GM18858 (cell line): ENCODE data around the gene PDLIM7.

ENCODE experiments used
- ATAC-seq: cut with Tn5 transposase; IDR thresholded peaks from one replicate; pipeline ENCODE4 v1.9.1; 2021; ENCODE audit not compliant: unreplicated experiment

PDLIM7 gene

DNA sequence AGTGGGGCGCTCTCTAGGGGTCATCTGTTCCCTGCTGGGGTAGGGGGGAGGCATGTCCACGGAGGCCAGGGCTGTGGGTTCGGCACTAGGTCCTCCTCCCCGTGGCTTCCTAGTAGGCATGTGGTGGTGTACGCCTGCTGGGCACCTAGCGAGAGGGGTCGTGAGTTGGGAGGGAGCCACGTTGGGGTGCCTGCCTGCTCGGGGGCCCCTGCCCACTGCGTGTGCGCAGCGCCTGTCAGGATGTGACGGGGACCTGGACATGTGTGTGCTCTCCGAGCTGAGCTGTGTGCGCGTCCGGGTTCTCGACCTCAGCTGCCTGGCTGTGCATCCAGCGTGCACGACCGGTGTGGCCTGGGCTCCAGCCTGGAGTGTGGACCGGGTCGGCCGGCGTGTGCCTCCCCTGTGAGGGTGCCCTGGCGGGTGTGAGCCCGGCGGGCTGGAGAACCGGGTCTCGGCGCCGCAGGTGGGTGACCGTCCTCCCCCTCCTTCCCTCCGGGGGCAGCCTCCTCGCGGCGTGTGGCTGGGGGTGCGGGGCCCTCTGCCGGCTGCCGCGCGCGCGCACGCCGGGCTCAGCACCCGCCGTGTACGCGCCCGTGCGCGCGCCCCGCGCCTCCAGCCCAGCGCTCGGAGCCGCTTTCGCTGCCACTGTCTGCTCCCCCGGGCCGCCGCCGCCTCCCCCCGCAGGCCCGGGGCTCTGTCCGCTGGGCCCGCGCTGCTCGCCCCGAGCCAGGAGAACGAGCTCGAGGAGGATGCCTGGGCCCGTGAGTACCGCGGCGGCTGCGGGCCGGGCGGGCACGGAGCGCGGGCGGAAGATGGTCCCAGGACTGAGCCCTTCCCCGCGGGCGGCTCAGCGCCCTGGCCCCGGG lies 51.0 kb downstream of the PDLIM7 start, which contains the start of gene PRR7:
TSS of gene PRR7 (plus strand) at position 615 of the 866 bp plus-strand sequence. CDS start 8,254 bp downstream, outside the sequence.
- ATAC-seq, result peak; percentile 40

DNA sequence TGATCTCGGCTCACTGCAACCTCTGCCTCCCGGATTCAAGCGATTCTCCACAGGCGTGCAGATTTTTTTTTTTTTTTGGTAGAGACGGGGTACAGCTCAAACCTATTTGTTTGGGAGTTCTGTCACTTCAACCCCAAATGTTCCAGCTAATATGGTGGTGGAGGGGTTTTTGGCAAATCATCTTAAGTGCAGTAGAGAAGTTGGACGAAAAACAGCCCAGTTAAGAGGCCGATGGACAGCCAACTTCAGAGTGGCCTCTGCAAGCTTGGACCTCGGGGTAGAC lies 51.5 kb downstream of the PDLIM7 start:
- ATAC-seq, result no peak

DNA sequence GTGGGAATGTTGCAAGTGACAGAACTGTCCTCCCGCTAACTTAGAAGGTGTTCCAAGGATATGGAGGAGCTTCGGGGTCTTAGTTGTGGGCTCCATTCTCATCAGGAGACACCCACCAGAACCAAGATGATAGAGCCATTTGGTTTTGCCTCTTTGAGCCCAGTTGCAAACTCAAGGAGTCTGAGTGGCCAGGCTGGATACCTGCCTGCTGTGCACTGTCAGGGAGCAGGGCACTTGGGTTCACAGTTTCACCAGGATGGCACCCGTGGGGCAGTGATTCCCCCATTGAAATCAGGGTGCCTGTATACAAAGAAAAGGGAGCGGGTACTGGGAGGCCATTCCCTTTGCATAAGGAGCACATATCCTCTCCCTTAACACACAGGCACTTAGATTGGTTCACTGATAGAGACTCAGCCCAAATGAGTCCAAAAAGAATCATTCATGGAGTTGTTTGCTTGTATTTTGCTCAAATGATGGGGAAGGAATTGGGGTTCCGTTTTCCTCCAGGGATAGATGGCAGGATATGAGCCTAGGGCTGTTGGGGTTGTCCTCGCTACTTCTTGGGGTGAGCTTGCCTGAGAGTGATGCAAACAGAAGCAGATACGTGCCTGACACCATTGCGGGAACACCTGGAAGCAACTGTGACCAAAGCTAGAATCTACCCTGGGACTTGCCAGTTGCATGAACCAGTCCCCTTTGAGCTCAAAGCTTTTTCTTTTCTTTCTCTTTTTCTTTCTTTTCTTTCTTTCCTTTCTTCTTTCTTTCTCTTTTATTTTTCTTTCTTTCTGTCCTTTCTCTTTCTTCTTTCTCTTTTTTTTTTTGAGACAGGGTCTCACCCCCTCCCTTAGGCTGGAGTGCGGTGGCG lies 52.1 kb downstream of the PDLIM7 start:
- no peak for ATAC-seq

DNA sequence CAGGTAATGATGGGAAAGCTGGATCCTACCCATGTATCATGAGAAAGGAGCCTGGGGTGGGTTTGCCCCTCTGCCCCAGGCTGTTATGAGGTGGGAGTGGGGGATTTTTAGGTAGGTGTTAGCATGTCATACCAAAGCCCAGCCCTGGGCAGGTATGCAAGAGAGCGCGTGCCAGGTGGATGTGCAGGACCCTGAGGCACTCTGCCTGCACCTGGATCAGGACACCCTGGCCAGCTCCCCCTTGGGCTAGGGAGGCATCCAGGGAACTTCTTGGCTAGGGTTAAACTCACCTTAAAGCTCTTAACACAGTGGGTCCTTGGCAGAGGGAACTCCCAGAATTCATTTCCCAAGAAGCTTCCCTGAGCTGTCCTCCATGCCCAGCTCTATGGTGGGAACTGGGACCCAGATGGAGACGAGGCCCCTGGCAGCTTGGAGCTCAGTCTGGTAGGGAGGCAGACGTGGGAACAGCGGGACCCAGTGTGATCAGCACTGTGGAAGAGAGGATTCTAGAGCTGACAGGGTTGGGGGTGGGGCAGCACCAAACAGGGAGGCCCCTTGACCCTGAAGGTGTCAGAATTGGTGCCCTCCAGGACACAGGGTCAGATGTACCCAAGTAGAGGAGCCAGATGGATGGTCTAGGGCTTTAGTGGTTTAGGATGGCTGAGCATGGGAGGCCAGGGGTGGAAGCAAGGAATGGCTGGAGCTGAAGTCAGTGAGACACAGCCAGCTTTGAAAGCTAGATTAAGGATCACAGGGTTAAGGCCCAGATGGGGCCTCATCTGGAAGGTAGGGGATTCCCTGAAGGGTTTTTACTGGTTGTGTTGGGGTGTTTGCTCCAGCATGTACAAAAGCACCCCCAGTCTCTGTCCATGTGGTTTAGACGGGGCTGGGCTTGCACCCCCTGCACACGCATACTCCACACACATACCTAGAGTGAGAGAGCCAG lies 53.0 kb downstream of the PDLIM7 start:
- ATAC-seq, result no peak

DNA sequence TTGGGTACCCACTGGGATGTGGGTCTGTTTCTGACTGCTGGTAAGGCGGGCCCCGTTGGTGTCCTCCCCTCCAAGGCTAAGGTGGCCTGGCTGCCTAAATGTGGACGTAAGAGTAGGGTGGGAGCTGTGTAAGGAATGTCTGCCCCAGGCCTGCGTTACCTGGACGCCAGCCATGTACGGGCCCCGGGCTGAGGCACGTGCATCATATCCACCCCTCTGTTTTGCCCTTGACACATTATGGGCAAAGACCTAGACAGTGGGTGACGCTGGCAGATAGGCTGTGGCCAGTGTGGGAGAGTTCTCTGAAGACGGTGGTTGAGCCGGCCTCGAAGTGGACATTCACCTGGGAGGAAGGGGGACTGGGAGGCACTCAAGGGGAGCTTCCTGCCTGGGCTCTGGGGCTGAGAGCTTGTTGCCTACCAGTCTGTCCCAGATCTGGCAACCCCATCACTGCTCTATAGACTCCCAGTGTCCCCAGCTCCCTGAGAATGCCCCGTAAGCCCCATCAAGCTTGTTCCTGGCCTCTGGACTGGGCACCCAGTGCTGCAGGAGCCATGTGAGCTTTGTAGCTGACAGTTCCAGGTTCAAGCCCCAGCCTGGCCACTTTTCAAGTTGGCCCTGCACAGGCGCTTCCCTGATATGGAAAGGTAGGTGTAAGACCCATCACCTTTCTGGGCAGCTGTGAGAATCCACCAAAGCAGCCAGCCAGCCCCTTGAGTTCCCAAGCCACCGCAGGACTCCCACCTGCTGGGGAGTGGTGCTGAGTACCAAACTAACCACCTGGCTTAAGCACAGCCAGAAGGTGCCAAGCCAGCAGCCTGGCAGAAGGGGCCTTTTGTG lies 54.0 kb downstream of the PDLIM7 start:
- ATAC-seq, result no peak

DNA sequence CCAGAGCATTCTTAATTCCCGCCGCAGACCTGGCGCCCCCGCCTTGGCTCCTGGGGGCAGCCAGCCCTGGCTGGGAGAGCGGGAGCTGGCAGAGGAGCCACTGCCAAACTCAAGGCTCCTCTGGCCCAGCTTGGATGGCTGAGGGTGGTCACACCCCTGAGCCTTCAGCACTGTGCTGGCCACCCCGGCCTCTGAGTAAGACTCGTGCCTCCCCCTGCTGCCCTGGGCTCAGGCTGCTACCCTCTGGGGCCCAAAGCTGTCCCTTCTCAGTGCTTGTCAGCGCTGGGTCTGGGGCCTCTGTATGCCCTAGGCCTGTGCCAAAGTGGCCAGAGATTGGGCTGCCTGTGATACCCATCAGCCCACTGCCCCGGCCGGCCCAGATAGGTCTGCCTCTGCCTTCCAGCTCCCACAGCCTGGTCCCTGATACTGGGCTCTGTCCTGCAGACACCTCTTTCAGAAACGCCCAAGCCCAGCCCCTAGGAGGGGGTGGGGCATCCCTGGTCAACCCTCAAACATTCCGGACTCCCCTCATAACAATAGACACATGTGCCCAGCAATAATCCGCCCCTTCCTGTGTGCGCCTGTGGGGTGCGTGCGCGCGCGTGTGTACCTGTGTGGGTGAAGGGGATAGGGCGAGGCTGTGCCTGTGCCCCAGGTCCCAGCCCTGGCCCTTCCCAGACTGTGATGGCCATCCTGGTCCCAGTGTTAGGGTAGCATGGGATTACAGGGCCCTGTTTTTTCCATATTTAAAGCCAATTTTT lies 55.2 kb downstream of the PDLIM7 start:
- ATAC-seq, result no peak

DNA sequence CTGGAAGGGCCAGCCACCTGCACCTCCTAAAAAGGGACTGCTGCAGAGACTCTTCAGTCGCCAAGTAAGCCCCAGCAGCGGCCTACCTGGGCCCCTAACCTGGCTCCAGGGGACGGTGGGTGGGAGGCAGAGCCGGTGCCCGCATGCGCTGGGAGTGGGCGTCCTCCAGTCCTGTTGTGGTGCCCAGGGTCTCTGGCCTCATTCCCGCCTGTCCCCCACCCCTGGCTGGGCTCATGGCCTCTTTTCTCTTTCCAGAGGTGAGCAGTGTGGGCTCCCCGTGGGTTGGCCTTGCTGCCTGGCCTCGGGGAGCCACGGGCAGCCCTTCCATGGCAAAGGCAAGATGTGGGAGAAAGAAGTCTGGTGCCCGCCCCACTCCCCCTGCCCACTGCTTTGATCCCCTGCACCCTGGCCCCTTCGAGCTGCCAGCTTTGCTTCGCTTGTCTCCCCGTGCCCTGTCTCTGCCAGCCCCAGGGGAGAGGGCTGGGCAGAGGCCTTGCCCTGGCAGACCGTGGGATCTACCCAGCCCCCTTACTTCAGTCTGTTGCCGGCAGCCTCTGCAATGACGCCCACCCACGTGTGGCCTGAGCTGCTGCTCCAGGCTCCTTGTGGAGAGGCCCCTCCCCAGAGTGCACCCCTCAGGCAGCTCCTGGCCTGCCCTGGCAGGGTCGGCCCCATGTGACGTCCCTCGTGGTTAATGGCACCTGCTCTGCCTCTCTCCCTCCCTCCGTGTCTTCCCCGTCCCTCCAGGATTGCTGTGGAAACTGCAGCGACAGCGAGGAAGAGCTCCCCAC lies 56.2 kb downstream of the PDLIM7 start:
- no peak for ATAC-seq

DNA sequence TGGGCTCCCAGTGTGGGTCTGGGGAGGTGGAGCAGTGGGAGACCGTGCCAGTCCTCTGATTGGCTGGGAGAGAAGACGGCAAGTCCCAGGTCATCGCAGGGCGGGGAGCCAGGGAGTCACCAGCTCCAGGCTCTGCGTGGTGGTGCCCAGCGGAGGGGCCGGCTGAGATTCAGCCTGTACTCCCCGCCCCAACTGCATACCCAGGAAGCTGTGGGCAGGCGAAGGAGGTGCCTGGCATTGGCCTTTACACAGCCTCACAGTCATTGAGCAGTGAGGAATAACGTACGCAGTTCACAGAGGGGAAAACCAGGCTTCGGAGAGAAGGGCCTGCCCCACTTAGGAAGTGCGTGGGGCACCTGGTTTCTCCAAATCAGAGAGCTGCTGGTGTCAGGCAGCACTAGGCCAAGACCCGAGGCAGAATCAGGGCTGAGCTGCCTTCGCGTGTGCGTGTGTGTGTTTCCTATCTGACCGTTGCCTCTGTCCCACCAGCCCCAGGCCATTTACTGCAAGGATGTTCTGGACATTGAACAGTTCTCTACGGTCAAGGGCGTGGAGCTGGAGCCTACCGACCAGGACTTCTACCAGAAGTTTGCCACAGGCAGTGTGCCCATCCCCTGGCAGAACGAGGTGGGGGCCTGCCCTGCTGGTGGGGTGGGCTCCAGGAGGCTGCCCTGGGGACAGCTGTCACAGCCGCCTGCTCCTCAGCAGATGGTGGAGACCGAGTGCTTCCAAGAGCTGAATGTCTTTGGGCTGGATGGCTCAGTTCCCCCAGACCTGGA lies 57.0 kb downstream of the PDLIM7 start:
- ATAC-seq, result no peak

DNA sequence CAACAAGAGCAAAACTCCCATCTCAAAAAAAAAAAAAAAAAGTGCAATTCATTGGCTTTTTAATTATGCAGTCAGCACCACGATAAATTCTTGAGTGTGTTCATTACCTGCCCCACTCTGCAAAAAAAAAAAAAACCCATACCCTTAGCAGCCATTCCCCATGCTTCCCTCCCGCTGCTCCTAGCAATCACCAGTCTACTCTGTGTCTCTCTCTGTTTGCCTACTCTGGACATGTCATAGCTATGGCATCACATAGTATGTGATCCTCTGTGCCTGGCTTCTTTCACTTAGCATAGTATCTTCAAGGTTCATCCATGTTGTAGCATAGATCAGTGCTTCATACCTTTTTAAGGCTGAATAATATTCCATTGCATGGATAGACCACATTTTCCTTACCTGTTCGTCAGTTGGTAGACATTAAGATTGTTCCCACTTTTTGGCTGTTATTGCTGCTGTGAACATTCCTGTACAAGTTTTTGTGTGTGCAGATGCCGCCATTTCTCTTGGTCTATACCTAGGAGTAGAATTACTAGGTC lies 57.8 kb downstream of the PDLIM7 start:
- no peak for ATAC-seq

DNA sequence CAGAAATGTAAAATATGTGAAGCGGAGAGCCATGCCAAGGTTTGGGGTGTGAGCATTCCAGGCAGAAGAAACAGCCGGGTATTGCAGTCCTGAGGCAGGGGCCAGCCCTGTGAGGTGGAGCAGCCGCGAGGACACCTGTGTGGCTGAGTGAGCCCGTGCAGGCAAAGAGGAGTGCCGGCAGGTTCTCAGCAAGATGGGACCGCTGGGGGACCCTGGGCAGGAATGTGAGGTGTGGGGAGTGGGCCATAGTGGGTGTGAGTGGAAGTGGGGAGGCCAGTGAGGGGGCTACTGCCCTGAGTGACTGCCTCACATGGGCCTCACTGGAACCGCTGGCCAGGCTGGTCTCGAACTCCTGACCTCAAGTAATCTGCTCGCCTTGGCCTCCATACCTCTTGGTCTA lies 58.9 kb downstream of the PDLIM7 start:
- ATAC-seq, result no peak

DNA sequence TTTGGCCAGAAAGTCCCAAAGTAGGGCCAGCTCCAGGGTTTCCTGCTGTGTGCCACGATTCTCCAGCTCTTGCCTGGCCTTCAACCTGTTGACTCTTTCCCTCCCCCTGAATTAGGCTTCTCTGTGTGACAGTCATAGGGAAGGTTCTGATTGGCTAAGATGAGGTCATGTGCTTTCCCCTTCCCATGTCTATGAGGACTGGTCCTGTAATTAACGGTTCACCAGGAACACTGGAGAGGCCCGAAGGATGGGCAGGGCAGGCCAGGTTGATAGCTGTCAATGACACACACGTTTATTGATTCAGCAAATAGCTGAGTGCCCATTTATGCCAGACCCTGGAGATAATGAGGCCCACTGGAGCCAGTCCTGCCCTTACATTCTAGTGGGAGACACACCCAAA lies 59.8 kb downstream of the PDLIM7 start:
- no peak for ATAC-seq

DNA sequence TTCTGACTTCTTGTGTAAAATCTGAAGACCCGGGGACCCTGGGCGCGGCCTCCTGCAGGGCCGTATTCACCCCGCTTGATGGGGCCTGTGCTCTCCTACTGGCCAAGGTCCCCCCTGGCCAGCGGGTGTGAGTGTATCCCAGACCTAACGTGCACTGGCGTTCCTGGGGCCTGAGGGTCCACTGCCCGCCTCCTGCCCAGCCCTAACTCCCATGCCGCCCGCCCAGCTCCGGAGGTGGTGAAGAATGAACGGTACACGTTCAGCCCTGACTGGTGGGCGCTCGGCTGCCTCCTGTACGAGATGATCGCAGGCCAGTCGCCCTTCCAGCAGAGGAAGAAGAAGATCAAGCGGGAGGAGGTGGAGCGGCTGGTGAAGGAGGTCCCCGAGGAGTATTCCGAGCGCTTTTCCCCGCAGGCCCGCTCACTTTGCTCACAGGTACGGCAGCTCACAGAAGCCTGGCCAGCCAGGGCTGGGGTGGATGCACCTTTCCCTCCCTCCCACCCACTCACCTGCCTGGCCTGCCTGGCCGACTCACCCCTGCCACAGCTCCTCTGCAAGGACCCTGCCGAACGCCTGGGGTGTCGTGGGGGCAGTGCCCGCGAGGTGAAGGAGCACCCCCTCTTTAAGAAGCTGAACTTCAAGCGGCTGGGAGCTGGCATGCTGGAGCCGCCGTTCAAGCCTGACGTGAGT lies 61.4 kb downstream of the PDLIM7 start:
- ATAC-seq, result no peak

DNA sequence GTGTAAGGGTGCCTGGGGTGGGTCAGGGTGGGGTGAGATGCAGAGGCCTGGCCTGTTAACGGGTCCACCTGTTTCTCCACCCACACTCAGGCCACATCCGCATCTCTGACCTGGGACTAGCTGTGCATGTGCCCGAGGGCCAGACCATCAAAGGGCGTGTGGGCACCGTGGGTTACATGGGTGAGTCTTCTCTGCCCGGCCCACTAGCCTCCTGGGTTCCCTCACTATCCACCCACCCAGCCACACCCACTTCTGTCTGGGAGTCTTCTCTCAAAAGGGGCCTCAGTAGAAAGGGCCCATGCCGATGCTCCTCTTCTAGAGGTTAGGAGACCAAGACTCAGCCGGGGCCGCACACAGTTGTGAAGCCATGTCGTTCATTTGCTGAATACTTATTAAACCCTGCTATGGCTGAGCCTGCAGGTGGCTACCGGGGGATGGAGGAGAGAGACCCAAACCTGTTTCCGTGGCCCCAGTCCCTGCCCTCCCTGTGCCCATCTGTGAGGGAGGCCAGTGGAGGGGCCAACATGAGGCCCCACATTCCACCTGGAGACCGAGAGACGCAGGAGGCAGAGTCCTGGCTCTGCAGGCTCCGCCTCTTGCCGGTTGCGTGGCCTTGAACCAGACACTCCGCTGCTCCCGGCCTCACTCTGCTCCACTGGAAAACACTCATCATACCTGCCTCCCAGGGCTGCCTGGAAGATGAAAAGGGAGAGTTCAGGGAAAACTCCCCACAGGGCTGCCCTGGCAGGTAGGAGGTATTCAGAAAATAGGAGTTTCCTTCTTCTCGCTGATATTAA lies 62.3 kb downstream of the PDLIM7 start:
- no peak for ATAC-seq

DNA sequence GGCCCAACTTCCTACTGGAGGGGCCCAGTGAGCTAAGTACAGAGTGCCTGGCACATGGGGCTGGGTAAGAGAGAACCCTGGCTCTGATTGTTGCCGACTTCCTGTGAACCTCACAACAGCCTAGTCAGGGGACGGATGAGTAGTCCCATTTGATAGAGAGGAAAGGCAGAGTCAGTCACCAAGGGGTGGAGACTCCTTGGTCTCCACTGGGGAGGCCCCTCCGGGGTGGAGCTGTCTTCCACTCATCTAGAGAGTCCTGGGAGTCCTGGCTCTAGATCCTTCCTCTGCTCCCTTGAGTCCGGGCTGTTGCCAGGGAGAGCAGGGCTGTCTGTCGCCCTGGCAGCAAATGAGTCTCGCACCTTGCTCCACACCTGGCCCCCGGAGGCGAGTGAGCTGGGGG lies 63.0 kb downstream of the PDLIM7 start:
- ATAC-seq, result no peak

DNA sequence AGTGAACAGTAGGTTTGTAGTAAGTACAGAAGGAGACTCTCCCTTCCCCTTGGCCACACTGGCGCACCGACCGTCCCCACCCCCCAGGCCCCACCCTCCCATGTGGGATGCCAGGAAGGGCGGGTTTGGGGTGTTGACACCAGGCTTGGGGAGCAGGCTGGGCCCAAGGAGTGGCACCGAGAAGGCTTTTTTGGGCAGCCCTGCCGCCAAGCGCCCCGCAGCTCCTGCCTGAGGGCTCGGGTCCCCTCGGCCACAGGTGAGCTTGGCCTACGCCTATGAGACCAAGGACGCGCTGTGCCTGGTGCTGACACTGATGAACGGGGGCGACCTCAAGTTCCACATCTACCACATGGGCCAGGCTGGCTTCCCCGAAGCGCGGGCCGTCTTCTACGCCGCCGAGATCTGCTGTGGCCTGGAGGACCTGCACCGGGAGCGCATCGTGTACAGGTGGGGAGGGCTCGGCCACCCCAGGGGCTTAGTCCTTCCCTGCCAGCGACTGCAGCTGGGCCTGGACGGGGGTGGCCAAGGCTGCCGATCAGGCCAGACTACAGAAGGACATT lies 63.7 kb downstream of the PDLIM7 start:
- ATAC-seq, result no peak
